SK-N-SH treated with all-trans-retinoic acid at 6 μM for 48 hours (cell line): ENCODE measurements around the gene SAXO1.
"Not testable (repeated sequence)": the region's sequence is repeated elsewhere in the genome, so short reads cannot be mapped to it uniquely, and the experiment has no call there.

ENCODE experiments used
- CSDC2 ChIP-seq: fragments of 250-450 bp; sonication (Bioruptor Pico); IDR thresholded peaks from 2 replicates; pipeline ENCODE4 v1.5.0; 2020; ENCODE audit warnings: mild to moderate bottlenecking, moderate library complexity
- RARB ChIP-seq: fragments of 250-450 bp; sonication (Bioruptor Pico); IDR thresholded peaks from 2 replicates; pipeline ENCODE4 v1.8.0; 2021; ENCODE audit warnings: mild to moderate bottlenecking, moderate library complexity
- ZFP3 ChIP-seq: fragments of 250-450 bp; sonication (Bioruptor Pico); IDR thresholded peaks from 2 replicates; pipeline ENCODE4 v1.5.0; 2020; ENCODE audit warnings: mild to moderate bottlenecking, moderate library complexity
- ZNF565 ChIP-seq: fragments of 450-650 bp; formaldehyde crosslinking; conservative IDR thresholded peaks from 2 replicates; pipeline ENCODE4 v1.5.0; 2020; ENCODE audit warnings: low read depth, mild to moderate bottlenecking, moderate library complexity

- TF ChIP-seq RARB, ZNF565, CSDC2, ZFP3 (CRISPR knock-in tag): not testable (repeated sequence)
These were observed 102.4 kb downstream of the SAXO1 start for GRCh38 chr9:18930611-18931010.
